PC-9 (cell line): Measurements from ENCODE around the gene SLC27A2. TPM values are rescaled to one million over a fixed set of nuclear protein-coding genes. Genes with fewer than 3 reads are reported as not detected.

ENCODE experiments used
- BruUV-seq: library from RNA; stranded (reverse); fragments of 400-500 nt; replicated peaks from 2 replicates; lab custom pipeline; 2021; lab: Mats Ljungman, UMichigan
- CTCF ChIA-PET: fragments of 300-600 bp; sonication (Branson Sonifier 250); formaldehyde crosslinking; loops from one replicate; lab custom pipeline; 2022; ENCODE audit warnings: antibody characterized with exemption; lab: Charles Lee
- POLR2A ChIA-PET: fragments of 300-600 bp; sonication (Branson Sonifier 250); formaldehyde crosslinking; loops from one replicate; lab custom pipeline; 2022; ENCODE audit warnings: antibody characterized with exemption; ENCODE audit not compliant: unreplicated experiment; lab: Charles Lee
- DNase-seq, 2 experiments: peaks; one replicate each; pipeline versions ENCODE4 v3.0.0 to v3.0.0-alpha.2; 2015 to 2022; ENCODE audit warnings: mixed read lengths in 1 of 2
- H2AFZ ChIP-seq: fragments of 200-600 bp; sonication (generic); 2 replicates; pipeline ENCODE4 v1.8.1; 2017; ENCODE audit warnings: antibody characterized with exemption
- H3F3A ChIP-seq: fragments of 200-600 bp; sonication (generic); 2 replicates; pipeline ENCODE4 v1.8.1; 2017; ENCODE audit warnings: antibody characterized with exemption, mild to moderate bottlenecking, low read depth; ENCODE audit not compliant: insufficient read depth
- H3K27ac ChIP-seq: fragments of 200-600 bp; sonication (generic); 2 replicates; pipeline ENCODE4 v1.6.1; 2016; ENCODE audit warnings: mixed run types
- H3K27me3 ChIP-seq: fragments of 200-600 bp; sonication (generic); 2 replicates; pipeline ENCODE4 v1.6.1; 2016; ENCODE audit warnings: low read depth, mixed run types; ENCODE audit not compliant: insufficient read depth
- H3K36me3 ChIP-seq: fragments of 200-600 bp; sonication (generic); 2 replicates; pipeline ENCODE4 v1.6.1; 2016; ENCODE audit warnings: low read depth, mixed run types
- H3K4me1 ChIP-seq: fragments of 200-600 bp; sonication (generic); replicated peaks from 2 replicates; pipeline ENCODE4 v1.6.1; 2016; ENCODE audit warnings: mixed run types; ENCODE audit not compliant: insufficient read depth
- H3K4me2 ChIP-seq: fragments of 200-600 bp; sonication (generic); 2 replicates; pipeline ENCODE4 v1.6.1; 2017; ENCODE audit warnings: mixed run types
- H3K4me3 ChIP-seq: fragments of 200-600 bp; sonication (generic); 2 replicates; pipeline ENCODE4 v1.6.1; 2016; ENCODE audit warnings: mixed run types
- H3K79me2 ChIP-seq: fragments of 200-600 bp; sonication (generic); 2 replicates; pipeline ENCODE4 v1.6.1; 2017; ENCODE audit warnings: low read depth, mixed run types
- H3K9me2 ChIP-seq: fragments of 200-600 bp; sonication (generic); 2 replicates; pipeline ENCODE4 v1.8.1; 2017; ENCODE audit warnings: mild to moderate bottlenecking; ENCODE audit not compliant: insufficient read depth
- H3K9me3 ChIP-seq: fragments of 200-600 bp; sonication (generic); 2 replicates; pipeline ENCODE4 v1.8.1; 2016; ENCODE audit warnings: low read depth; ENCODE audit not compliant: insufficient read depth
- H4K20me1 ChIP-seq: fragments of 200-600 bp; sonication (generic); 2 replicates; pipeline ENCODE4 v1.8.1; 2017; ENCODE audit not compliant: insufficient read depth
- EZH2 ChIP-seq: fragments of 200-600 bp; sonication (generic); IDR thresholded peaks from 2 replicates; pipeline ENCODE4 v1.8.0; 2017; ENCODE audit warnings: antibody characterized with exemption, low read depth
- intact Hi-C: fragments of 100-400 bp; cut with micrococcal nuclease; formaldehyde crosslinking; loops from one replicate; pipeline ENCODE4 v1.10.0; 2022; ENCODE audit not compliant: unreplicated experiment
- total RNA-seq: library from RNA; stranded (reverse); gene quantifications from 2 replicates; pipeline ENCODE4 v1.2.3, GENCODE V29; 2021
- TF ChIP-seq, protein P1 (sequence below): fragments of 200-600 bp; sonication (generic); conservative IDR thresholded peaks from 2 replicates; pipeline ENCODE4 v1.6.1; 2017; ENCODE audit warnings: mixed run types, antibody characterized with exemption, mild to moderate bottlenecking, moderate library complexity

The SLC27A2 gene
- total RNA-seq, 1 experiment from 2014 or later = 7.5 TPM

GRCh38 chr15:50280271-50280670, 98.3 kb downstream of the SLC27A2 start:
- no peak for DNase-seq
- H3K4me1 ChIP-seq = no peaks in the 10 kb centered on the region
- intact Hi-C loops = no loop called here
- H3K9me3 ChIP-seq = no peaks in the 10 kb centered on the region
- no peaks in the 10 kb centered on the region for H3K27me3 ChIP-seq
- TF ChIP-seq EZH2 = no peak
- H2AFZ ChIP-seq = no peak overlapping the region
- H3K4me3 ChIP-seq = no peak overlapping the region
- H3K36me3 ChIP-seq = no peaks in the 10 kb centered on the region
- no peaks in the 10 kb centered on the region for H3K9me2 ChIP-seq
- H3F3A ChIP-seq = no peaks in the 10 kb centered on the region
- no peak overlapping the region for H3K4me2 ChIP-seq
- CTCF ChIA-PET = no interaction called here
- no peak overlapping the region for H3K27ac ChIP-seq
- no TSS peak for BruUV-seq
- POLR2A ChIA-PET = no interaction called here
- no peaks in the 10 kb centered on the region for H4K20me1 ChIP-seq
- H3K79me2 ChIP-seq = no peaks in the 10 kb centered on the region

- intact Hi-C loops = no loop called here
- TF ChIP-seq EZH2 = no peak
- TF ChIP-seq, protein P1, sequence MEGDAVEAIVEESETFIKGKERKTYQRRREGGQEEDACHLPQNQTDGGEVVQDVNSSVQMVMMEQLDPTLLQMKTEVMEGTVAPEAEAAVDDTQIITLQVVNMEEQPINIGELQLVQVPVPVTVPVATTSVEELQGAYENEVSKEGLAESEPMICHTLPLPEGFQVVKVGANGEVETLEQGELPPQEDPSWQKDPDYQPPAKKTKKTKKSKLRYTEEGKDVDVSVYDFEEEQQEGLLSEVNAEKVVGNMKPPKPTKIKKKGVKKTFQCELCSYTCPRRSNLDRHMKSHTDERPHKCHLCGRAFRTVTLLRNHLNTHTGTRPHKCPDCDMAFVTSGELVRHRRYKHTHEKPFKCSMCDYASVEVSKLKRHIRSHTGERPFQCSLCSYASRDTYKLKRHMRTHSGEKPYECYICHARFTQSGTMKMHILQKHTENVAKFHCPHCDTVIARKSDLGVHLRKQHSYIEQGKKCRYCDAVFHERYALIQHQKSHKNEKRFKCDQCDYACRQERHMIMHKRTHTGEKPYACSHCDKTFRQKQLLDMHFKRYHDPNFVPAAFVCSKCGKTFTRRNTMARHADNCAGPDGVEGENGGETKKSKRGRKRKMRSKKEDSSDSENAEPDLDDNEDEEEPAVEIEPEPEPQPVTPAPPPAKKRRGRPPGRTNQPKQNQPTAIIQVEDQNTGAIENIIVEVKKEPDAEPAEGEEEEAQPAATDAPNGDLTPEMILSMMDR = no peak
- CTCF ChIA-PET = no interaction called here
Observed at GRCh38 chr15:50281427-50281826, 99.4 kb downstream of the SLC27A2 start.

More at GRCh38 chr15:50281427-50281826, 99.4 kb downstream of the SLC27A2 start:
- Histone ChIP-seq H3K4me3 (no peak overlapping the region), H3K36me3 (no peaks in the 10 kb centered on the region), H2AFZ (no peak overlapping the region), H3K9me2 (no peaks in the 10 kb centered on the region), H3K4me2 (no peak overlapping the region), H4K20me1 (no peaks in the 10 kb centered on the region), H3K79me2 (no peaks in the 10 kb centered on the region), H3K9me3 (no peaks in the 10 kb centered on the region), H3F3A (no peaks in the 10 kb centered on the region), H3K27me3 (no peaks in the 10 kb centered on the region), H3K4me1 (no peaks in the 10 kb centered on the region), H3K27ac (no peak overlapping the region)
- BruUV-seq = no TSS peak
- DNase-seq = no peak
- POLR2A ChIA-PET = no interaction called here

Other genes starting within 250 kb of the SLC27A2 start
- 0.20 and 0.60 TPM in 2 replicates for gene ATP8B4, start 63.0 kb upstream of the SLC27A2 start, total RNA-seq
- gene HDC, start 83.5 kb downstream of the SLC27A2 start, total RNA-seq = not detected in 2 replicates
- 21.7 and 22.0 TPM in 2 replicates for gene GABPB1, start 173.0 kb downstream of the SLC27A2 start, total RNA-seq
- gene USP8, start 242.2 kb downstream of the SLC27A2 start, total RNA-seq = 64.6 and 70.7 TPM in 2 replicates